Effector CD4-positive, alpha-beta T cell (primary cell): ENCODE data around the gene RASSF6.
"Not testable (repeated sequence)": the region's sequence is repeated elsewhere in the genome, so short reads cannot be mapped to it uniquely, and the experiment has no call there.

Source experiments
- DNase-seq: peaks from one replicate; pipeline ENCODE4 v3.0.0-alpha.2; 2020

Gene RASSF6

DNA sequence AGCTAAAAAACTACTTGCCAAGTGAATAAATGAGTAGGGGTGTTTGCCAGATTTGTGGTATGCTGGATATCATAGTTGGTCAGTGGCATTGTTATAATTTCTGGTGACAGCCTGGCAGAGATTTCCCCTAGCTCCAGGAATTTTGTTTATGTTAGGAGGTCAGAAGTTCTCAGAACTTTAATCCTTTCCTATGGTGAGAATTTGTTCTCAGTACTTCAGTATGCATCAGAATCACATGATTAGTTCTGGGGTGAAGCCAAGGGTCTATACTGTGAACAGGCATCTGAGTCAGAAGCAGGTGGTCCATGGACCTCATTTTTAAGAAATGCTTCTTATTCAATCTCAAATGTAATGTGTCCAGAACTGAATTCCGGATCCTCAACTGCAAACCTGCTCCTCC, 10.5 kb downstream of the RASSF6 start:
- DNase-seq, result no peak

DNA sequence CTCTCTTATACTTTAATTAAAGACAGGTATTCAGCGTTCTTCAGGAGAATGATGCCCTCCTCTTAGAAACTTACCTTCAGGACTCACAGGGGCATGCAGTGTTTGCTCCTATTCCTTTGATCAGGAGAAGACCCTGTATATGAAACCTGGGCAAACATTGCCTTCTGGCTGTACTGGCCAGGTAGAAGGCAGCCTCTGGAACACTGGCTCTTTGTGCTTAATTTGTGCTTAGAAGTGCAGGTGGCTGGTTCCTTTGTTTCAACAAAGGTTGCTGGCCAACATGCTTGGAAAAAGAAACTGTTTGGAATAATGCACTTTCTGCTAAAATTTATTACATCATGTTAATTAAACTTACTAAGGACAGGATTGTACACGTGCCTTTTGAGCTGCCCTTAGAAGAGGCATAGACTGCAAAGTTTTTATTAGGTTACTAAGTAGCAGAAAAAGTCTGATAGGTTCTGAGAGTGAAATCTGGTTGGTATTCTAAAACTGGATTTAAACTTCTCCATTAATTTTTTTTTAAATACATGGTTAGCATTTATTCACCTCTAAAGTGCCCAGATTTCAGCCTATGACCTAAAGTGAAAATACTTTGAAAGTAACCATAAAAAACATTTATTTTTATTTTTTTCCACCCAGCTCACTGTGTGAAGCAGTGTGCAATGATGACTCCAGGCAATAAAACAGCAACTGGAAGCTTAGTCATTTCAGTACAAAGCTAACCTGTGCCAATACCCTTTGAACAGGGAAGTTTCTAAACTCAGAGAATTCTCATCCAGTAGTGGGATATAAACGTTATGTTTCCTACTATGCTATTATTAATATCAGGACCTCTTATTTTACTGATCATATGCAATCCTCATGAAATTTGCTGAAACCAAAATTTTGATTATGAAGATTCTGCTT, 11.3 kb downstream of the RASSF6 start:
- no peak for DNase-seq

DNA sequence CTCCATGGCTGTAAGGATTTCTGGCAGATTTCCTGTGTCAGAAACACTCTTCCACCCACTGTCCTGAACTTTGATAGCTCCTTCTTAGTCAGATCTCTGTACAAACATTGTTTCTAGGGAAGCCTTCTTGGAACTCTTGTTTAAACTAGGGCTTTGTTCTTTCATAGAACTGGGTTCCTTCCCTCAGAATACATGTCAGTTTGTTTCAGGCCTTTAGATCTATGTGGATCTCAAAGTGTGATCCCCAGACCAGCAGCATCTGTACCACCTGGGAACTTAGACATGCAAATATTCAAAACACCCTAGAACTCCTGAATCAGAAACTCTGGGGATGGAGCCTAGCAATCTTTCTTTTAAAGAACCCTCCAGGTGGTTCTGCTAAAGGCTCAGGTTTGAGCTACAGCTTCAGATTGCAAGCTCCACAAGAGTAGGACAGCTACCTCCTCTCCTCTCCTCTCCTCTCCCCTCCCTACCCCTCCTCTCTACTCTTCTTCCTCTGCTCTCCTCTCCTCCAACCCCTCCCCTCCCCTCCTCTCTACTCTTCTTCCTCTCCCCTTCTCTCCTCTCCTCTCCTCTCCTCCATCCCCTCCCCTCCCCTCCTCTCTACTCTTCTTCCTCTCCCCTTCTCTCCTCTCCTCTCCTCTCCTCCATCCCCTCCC, 12.7 kb downstream of the RASSF6 start:
- DNase-seq, result no peak

DNA sequence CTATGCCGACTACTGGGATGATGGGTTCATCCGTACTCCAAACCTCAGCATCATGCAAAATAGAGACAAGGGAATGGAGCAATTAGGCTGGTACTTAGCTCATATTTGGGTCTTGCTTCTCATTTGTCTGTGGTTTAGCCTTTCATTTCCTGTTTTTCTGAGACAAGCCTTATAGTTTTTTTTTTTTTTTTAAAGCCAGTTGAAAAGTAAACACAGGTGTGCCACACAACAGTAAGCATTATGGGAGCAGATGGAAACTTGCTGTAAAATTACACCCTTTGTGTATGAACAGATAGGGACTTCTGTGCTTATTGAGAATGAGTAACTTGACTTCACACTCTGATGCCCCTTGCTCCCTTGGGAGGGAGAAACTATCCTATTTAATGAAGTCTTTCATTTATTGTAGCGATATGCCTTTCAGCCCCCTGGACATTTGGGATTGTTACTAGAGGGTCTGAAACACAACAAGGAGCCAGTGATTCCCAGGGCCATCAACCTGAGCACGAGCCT, 13.7 kb downstream of the RASSF6 start:
- no peak for DNase-seq

DNA sequence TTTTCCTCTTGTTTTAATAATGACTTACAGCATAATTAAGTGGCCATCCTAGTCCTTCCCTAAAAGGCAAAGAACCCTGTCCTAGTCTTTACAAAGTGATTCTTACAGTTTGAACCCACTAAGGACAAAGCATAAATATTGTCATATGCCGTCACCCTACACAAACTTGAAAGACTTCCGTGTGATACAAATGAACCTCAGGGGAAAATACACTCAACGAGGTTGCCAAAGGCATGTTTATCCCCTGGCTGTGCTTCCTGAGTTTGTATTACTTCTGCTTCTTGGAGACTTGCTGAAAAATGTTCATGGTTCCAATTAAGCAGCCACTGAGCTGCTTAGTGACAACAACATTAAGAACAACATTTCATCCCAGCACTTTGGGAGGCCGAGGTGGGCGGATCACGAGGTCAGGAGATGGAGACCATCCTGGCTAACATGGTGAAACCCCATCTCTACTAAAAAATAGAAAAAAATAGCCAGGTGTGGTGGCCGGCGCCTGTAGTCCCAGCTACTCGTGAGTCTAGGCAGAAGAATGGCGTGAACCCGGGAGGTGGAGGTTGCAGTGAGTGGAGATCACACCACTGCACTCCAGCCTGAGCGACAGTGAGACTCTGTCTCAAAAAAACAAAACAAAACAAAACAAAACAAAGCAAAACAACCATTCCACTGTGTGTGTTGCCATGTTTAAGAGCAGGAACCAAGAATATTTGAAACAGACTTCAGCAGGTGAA, 16.2 kb downstream of the RASSF6 start:
- DNase-seq, result no peak

DNA sequence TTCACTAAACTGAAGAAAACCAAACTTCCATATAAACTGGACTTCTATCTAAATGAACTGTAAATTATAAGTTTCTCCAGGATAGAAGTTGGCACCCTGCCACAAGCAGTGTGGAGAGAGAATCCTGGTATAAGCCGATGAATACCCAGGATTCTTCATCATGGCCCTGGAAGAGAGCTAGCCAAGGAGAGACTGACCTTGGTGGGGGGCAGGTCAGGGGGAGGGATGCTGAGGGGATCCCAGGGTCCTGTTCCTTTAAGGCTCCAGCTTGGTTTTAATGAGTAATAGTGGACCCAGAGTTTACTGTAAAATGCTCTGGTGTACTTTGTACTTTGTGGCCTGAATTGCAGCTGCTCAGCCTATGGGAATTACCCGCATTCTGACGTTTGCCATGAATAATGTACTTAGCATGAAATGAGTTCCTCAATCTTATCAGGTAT, 16.9 kb downstream of the RASSF6 start:
- no peak for DNase-seq

DNA sequence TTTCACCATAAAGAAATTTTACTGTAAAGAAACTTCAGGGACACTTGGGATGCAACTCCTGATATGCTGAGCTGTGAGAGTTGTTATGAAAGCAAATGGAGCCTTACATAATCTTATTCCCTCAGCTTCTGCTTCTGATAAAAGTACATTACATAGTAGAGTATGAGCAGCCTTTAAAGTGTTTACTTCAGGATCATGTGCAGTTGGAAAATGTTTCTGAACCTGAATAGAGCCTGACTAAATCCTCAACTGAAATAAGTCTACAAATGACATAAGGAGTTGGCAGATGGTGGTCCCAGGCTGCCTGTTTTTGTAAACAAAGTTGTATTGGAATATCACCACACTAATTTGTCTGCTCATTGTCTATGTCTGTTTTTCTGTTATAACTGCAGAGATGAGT, 19.3 kb downstream of the RASSF6 start:
- no peak for DNase-seq

DNA sequence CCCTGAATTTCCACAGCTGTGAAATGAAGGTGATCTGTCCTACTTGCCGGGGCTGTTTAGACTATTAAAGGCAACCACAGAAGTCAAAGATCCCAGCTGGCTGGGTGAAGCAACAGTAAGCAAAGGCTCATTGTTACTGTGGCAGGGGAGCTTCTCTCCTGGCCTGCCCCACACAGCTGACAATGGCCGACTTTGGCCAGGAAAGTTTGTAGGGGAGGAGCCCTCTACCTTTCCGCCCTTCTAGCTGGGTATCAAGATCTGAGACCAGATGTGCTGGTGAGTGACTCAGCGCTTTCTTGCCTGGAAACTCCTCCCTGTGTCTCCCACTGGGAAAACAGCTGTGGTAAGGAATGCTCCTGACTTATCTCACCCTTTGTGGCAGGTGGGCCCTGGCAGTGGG, 21.1 kb downstream of the RASSF6 start:
- DNase-seq, result no peak

DNA sequence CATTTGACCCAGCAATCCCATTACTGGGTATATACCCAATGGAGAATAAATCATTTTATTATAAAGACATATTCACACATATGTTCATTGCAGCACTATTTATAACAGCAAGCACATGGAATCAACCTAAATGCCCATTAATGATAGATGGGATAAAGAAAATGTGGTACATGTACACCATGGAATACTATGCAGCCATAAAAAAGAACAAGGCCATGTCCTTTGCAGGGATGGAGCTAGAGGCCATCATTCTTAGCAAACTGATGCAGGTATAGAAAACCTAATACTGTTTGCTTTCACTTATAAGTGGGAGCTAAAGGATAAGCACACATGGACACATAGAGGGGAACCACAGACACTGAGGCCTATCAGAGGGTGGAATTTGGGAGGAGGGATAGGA, 22.6 kb downstream of the RASSF6 start:
- no peak for DNase-seq

DNA sequence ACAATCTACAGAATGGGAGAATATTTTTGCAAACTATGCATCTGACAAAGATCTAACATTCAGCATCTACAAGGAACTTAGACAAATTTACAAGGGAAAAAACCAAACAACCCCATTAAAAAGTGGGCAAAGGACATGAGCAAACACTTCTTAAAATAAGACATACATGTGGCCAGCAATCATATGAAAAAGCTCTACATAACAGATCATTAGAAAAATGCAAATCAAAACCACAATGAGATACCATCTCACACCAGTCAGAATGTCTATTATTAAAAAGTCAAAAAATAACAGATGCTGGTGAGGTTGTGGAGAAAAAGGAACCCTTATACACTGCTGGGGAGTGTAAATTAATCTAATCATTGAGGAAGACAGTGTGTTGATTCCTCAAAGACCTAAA, 23.1 kb downstream of the RASSF6 start:
- DNase-seq, result not testable (repeated sequence)

DNA sequence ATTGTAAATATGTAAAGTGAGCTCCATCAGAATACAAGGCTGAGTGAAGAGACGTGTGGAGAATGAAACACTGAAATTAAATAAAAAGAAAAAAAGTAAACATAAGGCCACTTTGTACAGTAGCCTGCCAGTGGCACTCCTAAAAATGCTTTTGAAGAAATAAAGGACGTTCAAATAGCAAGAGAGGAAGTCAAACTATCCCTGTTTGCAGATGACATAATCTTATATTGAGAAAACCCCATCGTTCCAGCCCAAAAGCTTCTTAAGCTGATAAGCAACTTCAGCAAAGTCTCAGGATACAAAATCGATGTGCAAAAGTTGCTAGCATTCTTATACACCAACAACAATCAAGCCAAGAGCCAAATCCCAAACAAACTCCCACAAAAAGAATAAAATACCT, 24.2 kb downstream of the RASSF6 start:
- DNase-seq, result no peak

DNA sequence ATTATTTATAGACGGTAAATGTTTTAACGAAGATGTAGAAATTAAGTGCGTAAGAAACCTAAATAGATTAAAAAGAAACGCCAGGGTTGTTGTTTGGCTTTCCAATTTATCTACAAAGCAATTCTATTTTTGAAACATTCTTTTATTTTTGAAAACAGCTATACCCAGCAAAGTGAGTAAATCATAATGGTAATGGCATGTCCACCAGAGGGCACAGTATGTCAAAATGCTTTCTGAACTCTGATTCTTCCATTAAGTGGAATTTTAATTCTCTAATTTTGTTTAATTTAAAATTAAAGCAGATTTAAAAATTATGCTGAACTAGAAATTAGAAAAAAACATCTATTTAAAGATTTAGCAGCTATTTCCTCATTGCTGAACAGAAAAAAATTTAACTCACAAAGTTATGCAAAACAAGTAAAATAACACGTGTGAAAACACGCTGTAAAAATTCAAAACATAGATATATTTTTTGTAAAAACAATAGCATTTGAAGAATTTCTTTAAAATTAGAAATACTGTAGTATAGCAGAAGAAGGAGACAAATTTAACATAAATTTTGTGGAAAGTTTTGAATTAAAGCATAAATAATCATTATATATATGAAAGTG, 26.5 kb downstream of the RASSF6 start:
- no peak for DNase-seq

DNA sequence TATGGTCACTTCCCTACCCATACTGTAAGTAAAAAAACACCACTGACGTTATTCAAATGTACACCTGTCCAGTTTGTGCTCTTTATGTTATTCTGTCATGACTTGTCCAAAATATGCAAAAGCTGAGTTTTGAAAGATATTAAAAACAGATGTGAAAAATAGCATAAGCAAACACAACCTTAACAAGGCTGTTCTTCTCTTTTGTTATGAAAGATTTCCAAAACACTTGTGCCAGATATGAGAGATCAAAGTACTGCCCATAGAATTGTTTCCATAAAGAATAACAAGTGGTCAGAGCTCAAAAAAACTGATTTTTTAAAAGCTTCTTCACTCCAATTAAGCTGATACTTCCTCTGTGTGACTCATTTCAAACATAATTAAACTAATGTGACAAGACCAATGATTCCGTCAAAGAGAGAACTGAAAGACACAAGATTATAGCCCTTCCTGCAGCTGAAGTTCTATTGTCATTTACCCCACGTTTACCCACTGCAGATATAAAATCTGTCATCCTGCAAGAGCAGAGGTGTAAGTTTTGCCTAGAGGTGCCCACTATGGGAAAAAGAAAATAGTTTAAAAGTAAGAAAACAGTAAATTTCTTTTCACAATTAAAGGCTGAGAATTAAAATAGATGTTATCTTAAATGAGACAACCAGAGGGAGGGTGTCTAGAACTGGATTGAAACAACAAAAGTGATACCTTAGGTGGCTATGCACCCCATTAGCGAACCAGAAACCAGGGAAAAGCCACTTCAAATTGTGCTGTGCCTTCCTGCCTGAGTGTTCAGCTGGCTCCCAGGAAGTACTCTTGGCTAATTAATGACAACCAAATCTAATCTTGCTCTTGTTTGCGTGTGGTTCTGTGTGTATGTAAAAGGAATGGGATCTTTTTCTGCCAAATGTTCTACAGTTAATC, 30.1 kb downstream of the RASSF6 start:
- no peak for DNase-seq

DNA sequence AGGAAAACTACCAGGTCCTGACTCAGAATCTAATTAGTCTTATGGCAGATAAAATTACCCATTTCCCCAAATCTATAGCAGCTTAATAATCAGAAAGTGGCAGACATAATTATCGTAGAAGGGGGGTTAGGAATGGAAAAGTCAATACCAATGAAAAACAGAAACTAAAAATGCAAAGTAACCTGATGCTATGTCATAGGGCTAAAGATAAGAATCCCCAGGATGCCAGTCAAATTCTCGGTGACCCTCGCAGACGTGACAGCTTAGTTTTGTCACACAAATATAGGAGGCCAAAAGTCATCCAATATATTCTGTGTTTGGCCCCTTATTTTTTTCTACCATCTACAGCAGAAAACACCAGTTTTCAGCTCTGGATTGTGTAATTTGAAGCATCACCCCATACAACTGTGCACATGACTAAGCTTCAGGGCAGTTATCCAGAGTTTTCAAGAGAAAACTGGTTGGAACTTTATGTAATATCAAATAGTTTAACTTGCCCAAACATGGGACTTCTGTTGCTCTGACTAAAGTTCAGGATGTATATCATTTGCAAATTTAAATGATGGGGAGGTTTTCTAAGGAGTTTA, 30.9 kb downstream of the RASSF6 start:
- no peak for DNase-seq

DNA sequence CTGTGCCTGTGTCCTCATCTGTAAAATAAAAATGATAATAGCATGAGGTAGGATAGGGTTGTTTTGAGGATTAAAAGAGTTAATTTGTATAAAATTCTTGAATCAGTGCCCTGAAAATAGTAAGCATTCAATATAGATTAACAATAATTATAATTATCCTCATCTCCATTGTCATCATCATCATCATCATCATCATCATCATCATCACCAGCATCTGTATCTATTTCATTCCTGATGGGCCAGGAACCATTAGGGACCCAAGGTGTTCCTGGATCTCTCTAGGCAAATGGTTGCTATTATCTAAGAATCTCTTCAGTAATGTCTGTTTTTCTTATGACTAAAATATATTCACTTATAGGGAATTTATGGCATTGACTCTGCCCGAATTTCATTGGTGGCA, 31.6 kb downstream of the RASSF6 start:
- DNase-seq, result no peak

DNA sequence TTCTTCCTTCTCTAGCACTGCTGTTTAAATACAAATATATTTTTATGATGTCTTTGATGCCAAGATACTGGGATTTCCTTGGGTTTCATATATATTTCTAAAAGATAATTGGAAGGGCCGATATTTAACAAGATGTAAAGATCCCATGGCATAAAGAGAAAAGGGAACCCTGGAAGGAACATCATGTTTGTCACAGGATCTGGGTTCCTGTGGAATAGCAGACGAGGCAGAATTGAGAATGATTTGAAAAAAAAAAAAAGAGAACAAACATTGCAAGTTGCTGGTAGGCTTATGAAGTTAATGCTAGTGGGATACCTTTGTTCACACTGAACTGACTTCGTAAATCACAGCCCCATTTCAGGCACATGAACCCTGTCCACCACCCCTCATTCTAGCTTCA, 33.6 kb downstream of the RASSF6 start:
- no peak for DNase-seq

DNA sequence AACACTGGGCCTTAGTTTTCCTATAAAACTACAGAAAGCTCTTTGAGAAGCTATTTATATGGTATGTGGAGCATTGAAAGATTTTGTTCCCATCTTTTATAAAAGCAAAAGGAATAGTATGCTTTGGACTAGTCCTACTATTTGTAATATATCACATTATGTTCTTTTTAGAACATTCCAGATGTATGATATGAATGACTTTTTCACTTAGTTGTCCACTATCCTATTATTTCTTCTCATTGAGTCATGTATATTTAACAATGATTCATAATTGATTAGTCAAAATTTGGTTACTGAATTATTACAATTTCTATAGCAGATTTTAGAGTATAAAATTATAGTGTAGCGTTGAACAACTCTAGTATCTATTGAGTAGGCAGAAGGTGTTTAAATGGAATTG, 34.2 kb downstream of the RASSF6 start:
- DNase-seq, result no peak

DNA sequence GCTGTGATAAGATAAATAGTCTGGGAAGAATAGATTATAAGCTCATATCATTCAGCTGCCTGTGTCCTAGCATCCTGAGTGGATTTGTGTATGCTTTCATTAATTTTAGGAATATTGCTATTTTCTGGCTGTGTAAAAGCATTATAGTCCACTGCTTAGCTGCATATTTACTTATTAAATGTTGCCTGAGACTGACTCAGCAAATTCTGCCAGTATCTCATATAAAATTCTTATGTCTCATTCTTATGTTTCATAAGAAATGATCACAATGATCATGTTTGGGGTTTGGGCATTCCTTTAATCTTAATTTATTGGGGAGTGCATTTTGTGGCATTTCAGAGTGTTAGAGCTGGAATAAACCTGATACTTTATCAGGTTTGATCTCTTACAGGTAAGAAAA, 34.9 kb downstream of the RASSF6 start:
- no peak for DNase-seq

DNA sequence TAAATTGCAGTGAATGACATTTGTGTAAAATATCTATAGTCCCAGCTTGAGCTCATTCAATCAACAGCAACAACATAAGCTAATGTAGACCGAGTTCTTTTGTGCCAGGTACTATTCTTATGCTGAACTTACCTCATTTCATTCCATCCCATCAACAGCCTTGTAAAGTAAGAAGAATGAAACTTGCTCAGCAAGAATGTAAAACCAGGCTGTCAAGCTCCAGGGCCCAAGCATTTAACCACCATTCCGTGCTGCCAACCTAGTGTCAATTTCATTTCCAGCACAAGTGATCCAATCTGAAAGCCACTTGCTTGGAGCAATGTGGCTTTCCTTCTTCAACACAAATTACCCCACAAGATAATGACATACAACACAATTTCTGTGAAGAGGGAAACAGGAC, 36.6 kb downstream of the RASSF6 start:
- DNase-seq, result no peak

DNA sequence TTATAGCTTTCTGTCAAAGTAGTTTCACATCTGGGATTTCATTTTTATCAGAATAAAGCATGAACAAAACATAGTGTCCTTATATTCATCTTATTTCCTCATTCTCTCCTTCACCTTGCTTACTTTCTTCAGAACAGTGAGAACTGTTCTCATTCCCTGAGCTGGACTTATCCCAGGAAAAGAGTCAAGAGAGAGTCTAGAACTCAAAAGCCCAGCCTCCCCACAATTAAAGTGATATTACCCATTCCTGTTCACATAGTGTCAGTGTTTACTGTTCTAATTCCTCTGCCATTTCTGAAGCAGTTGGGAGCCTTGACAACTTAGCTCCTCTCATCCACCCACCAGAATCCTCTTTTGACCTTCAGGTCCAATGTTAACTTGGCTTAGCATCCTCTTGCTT, 42.9 kb downstream of the RASSF6 start:
- DNase-seq, result no peak

DNA sequence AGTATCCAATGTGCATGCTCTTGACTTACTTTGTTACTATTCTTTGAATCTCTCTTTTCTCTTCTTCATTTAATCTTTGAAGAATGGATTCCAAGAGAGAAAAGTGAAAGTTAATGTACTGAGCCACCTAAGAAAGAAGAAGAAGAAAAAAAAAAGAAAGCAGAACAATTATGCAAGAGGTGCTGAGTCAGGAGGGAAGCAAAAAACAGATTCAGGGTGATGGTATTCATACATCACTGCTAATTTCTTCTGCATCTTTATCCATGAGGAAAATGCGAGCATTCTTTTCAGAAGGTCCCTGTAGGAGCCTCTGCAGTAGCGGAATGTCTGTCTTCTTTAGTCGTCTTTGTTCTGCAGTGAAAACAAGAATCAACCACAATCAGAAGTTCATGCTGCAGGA, 43.9 kb downstream of the RASSF6 start:
- no peak for DNase-seq

DNA sequence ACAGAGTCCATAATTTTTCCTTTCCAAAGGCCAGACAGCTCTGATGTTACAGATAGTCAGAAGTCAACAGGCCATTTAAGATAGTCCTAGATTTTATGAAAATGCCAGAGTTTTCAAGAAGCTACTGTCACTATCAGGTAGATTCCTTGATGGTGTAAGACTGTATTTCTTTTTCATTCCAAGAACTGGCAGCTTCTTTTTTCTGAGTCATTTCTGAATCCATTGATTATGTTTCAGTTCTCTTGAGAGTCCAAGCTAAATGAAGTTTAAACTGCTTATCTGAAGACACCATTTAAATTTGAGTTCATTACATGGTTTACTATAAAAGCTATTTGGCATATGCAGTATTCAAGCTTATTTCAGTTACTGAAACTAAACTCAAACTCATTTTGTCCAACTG, 44.6 kb downstream of the RASSF6 start:
- no peak for DNase-seq
